ENCODE data around the gene MLIP.

MLIP gene

GRCh38 chr6:54185885-54186284 is 74.6 kb downstream of the MLIP start:
- DNase-seq (ENCODE audit: low read depth in 1 of 2, low spot score in 1 of 2): no peak
- no peaks in the 10 kb centered on the region for H3K27me3 ChIP-seq (ENCODE audit: insufficient read depth, poor library complexity, severe bottlenecking)
- TF ChIP-seq REST (IDR thresholded peaks at IDR 0.05; ENCODE audit: insufficient replicate concordance, low read depth): no peak
- TF ChIP-seq GABPA (IDR thresholded peaks at IDR 0.05; ENCODE audit: low read depth): no peak
- TF ChIP-seq POLR2AphosphoS5 (IDR thresholded peaks at IDR 0.05; ENCODE audit: low read depth): no peak
- TF ChIP-seq CTCF (IDR thresholded peaks at IDR 0.05; ENCODE audit: insufficient read depth, low read length): no peak
- TF ChIP-seq SPI1 (IDR thresholded peaks at IDR 0.05; ENCODE audit: borderline replicate concordance, low read depth): no peak
- no peak overlapping the region for H3K27ac ChIP-seq (replicated peaks)
- H3K4me3 ChIP-seq (replicated peaks; ENCODE audit: insufficient read depth, low read length): no peak overlapping the region

GRCh38 chr6:54188846-54189245 is 77.6 kb downstream of the MLIP start:
- Histone ChIP-seq H3K4me3 (replicated peaks; ENCODE audit: insufficient read depth, low read length) (no peak overlapping the region), H3K27me3 (ENCODE audit: insufficient read depth, poor library complexity, severe bottlenecking) (no peaks in the 10 kb centered on the region), H3K27ac (replicated peaks) (no peak overlapping the region)
- DNase-seq (ENCODE audit: low read depth in 1 of 2, low spot score in 1 of 2): peak in 1 of 2 experiments; percentile 2
- no peak for TF ChIP-seq POLR2AphosphoS5 (IDR thresholded peaks at IDR 0.05; ENCODE audit: low read depth)
- no peak for TF ChIP-seq CTCF (IDR thresholded peaks at IDR 0.05; ENCODE audit: insufficient read depth, low read length)
- no peak for TF ChIP-seq REST (IDR thresholded peaks at IDR 0.05; ENCODE audit: insufficient replicate concordance, low read depth)

- peak in 1 of 2 experiments; percentile 26 for DNase-seq (ENCODE audit: low read depth in 1 of 2, low spot score in 1 of 2)
- Histone ChIP-seq H3K4me3 (replicated peaks; ENCODE audit: insufficient read depth, low read length) (no peak overlapping the region), H3K27me3 (ENCODE audit: insufficient read depth, poor library complexity, severe bottlenecking) (no peaks in the 10 kb centered on the region), H3K27ac (replicated peaks) (no peak overlapping the region)
- TF ChIP-seq CTCF (IDR thresholded peaks at IDR 0.05; ENCODE audit: insufficient read depth, low read length): no peak
- no peak for TF ChIP-seq SPI1 (IDR thresholded peaks at IDR 0.05; ENCODE audit: borderline replicate concordance, low read depth)
- no peak for TF ChIP-seq REST (IDR thresholded peaks at IDR 0.05; ENCODE audit: insufficient replicate concordance, low read depth)
- no peak for TF ChIP-seq GABPA (IDR thresholded peaks at IDR 0.05; ENCODE audit: low read depth)
- no peak for TF ChIP-seq POLR2AphosphoS5 (IDR thresholded peaks at IDR 0.05; ENCODE audit: low read depth)
Observed at GRCh38 chr6:54191461-54191860, 80.2 kb downstream of the MLIP start.
